ENCODE measurements around the gene RPS19BP1.

DNA sequence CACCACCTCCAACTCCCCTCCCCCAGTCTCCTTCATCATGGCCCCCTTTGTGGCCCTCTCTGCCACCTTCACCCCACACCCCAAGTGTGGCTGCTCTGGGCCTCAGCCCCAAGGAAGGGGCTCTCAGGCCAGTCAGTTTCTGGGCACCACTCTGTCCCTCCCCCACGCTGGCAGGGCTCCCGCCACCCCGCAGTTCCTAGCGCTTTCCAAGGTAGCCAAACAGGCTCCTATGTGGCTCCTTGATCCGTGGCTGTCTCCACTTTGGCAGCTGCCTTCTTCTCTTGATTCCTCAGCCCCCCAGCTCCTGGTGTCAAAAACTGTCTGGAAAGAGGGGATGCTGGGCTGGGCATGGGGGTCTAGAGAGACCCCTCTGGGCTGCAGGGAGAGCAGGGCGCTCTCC is 27.6 kb upstream of the RPS19BP1 start:
- TF ChIP-seq CTCF (IDR thresholded peaks at IDR 0.05) (no peak), POLR2A (IDR thresholded peaks at IDR 0.05) (no peak)
